Measurements from ENCODE around the gene ASS1. TPM values are rescaled to one million over a fixed set of nuclear protein-coding genes. Genes with fewer than 3 reads are reported as not detected.

ASS1 gene
- total and polyA plus RNA-seq, 2 donors (not counting 1 experiment from before 2014, with no cell fraction given), result 0.30 to 0.44 TPM

- Histone ChIP-seq H3K27ac (ENCODE audit: low read length in 2 of 2) (no peak overlapping the region), H4K20me1 (ENCODE audit: control insufficient read depth, insufficient read depth, low read length, poor library complexity, severe bottlenecking) (no peaks in the 10 kb centered on the region), H3K9me3 (ENCODE audit: control extremely low read depth in 1 of 3, control insufficient read depth in 2 of 3, insufficient read depth in 1 of 3, low read length in 2 of 3) (no peaks in the 10 kb centered on the region), H3K9ac (ENCODE audit: low read length) (no peak overlapping the region), H3K27me3 (replicated peaks in 1 of 4; ENCODE audit: control extremely low read depth in 1 of 4, control insufficient read depth in 3 of 4, insufficient read depth in 4 of 4, low read length in 3 of 4) (peaks cover 0 to 8% (median 0%) of the 10 kb centered on the region in 4 experiments), H2AFZ (ENCODE audit: insufficient read depth, low read depth, low read length, poor library complexity, severe bottlenecking) (no peak overlapping the region), H3K4me3 (ENCODE audit: control extremely low read depth in 1 of 5, extremely low read depth in 1 of 5, insufficient read depth in 1 of 5, low read depth in 2 of 5, low read length in 4 of 5) (no peak overlapping the region), H3K36me3 (replicated peaks in 1 of 2; ENCODE audit: control extremely low read depth in 1 of 2, control insufficient read depth in 1 of 2, extremely low read depth in 1 of 2, insufficient read depth in 2 of 2, low read length in 1 of 2) (no peaks in the 10 kb centered on the region), H3K4me2 (replicated peaks; ENCODE audit: low read depth, low read length, poor library complexity, severe bottlenecking) (no peak overlapping the region), H3K4me1 (ENCODE audit: control insufficient read depth in 2 of 2, insufficient read depth in 2 of 2, low read length in 2 of 2) (no peaks in the 10 kb centered on the region), H3K79me2 (ENCODE audit: control insufficient read depth, insufficient read depth, low read length) (no peaks in the 10 kb centered on the region)
- TF ChIP-seq CTCF (IDR thresholded peaks at IDR 0.05), result no peak
- no peak for TF ChIP-seq EZH2 (IDR thresholded peaks at IDR 0.05; ENCODE audit: borderline replicate concordance, insufficient read depth, low read depth, low read length, poor library complexity, severe bottlenecking)
- Mint-ChIP-seq H3K4me3 (no peak overlapping the region), H3K27ac (no peak overlapping the region), H3K4me1 (no peaks in the 10 kb centered on the region), H3K9me3 (ENCODE audit: insufficient read depth) (peaks cover 3% of the 10 kb centered on the region), H3K27me3 (peaks cover 8% of the 10 kb centered on the region)
- DNase-seq (no peak), ATAC-seq (ENCODE audit: low read depth) (no peak)
- CTCF ChIA-PET, result no interaction called here
- intact Hi-C loops (cut with micrococcal nuclease), result no loop called here
- POLR2A ChIA-PET, result no interaction called here
- 82% methylated on average over 9 of the region's 10 CpGs for WGBS (ENCODE audit: insufficient coverage)
Measured at GRCh38 chr9:130422546-130422945, 22.2 kb upstream of the ASS1 start.

- TF ChIP-seq EZH2 (IDR thresholded peaks at IDR 0.05; ENCODE audit: borderline replicate concordance, insufficient read depth, low read depth, low read length, poor library complexity, severe bottlenecking) (no peak), CTCF (IDR thresholded peaks at IDR 0.05) (no peak)
- no peaks in the 10 kb centered on the region for H3K4me1 ChIP-seq (ENCODE audit: control insufficient read depth in 2 of 2, insufficient read depth in 2 of 2, low read length in 2 of 2)
- H3K4me1 Mint-ChIP-seq, result no peaks in the 10 kb centered on the region
- no peak overlapping the region for H3K9ac ChIP-seq (ENCODE audit: low read length)
- H3K36me3 ChIP-seq (replicated peaks in 1 of 2; ENCODE audit: control extremely low read depth in 1 of 2, control insufficient read depth in 1 of 2, extremely low read depth in 1 of 2, insufficient read depth in 2 of 2, low read length in 1 of 2), result no peaks in the 10 kb centered on the region
- no peak overlapping the region for H3K27ac ChIP-seq (ENCODE audit: low read length in 2 of 2)
- intact Hi-C loops (cut with micrococcal nuclease), result no loop called here
- H3K9me3 Mint-ChIP-seq (ENCODE audit: insufficient read depth), result peaks cover 3% of the 10 kb centered on the region
- no peaks in the 10 kb centered on the region for H3K79me2 ChIP-seq (ENCODE audit: control insufficient read depth, insufficient read depth, low read length)
- no peak overlapping the region for H2AFZ ChIP-seq (ENCODE audit: insufficient read depth, low read depth, low read length, poor library complexity, severe bottlenecking)
- no peaks in the 10 kb centered on the region for H4K20me1 ChIP-seq (ENCODE audit: control insufficient read depth, insufficient read depth, low read length, poor library complexity, severe bottlenecking)
- 79% methylated on average over 8 of the region's 8 CpGs for WGBS (ENCODE audit: insufficient coverage)
- DNase-seq (no peak), ATAC-seq (ENCODE audit: low read depth) (no peak)
- POLR2A ChIA-PET, result no interaction called here
- H3K9me3 ChIP-seq (ENCODE audit: control extremely low read depth in 1 of 3, control insufficient read depth in 2 of 3, insufficient read depth in 1 of 3, low read length in 2 of 3), result no peaks in the 10 kb centered on the region
- H3K27me3 ChIP-seq (replicated peaks in 1 of 4; ENCODE audit: control extremely low read depth in 1 of 4, control insufficient read depth in 3 of 4, insufficient read depth in 4 of 4, low read length in 3 of 4), result peaks cover 0 to 12% (median 0%) of the 10 kb centered on the region in 4 experiments
- CTCF ChIA-PET, result interaction anchor here (0.5 kb wide), 1 partner anchor 396 kb away, joined by 3 read pairs; no protein-coding TSS in a partner anchor
- H3K27ac Mint-ChIP-seq, result no peak overlapping the region
- no peak overlapping the region for H3K4me3 ChIP-seq (ENCODE audit: control extremely low read depth in 1 of 5, extremely low read depth in 1 of 5, insufficient read depth in 1 of 5, low read depth in 2 of 5, low read length in 4 of 5)
- H3K4me2 ChIP-seq (replicated peaks; ENCODE audit: low read depth, low read length, poor library complexity, severe bottlenecking), result no peak overlapping the region
- no peak overlapping the region for H3K4me3 Mint-ChIP-seq
- H3K27me3 Mint-ChIP-seq, result peaks cover 8% of the 10 kb centered on the region
Measured at GRCh38 chr9:130423272-130423671, 21.5 kb upstream of the ASS1 start.
